Measurements from ENCODE around the gene MICALL1.
"Not testable (repeated sequence)": the region's sequence is repeated elsewhere in the genome, so short reads cannot be mapped to it uniquely, and the experiment has no call there.

The MICALL1 gene

GRCh38 chr22:37961062-37961461 lies 55.0 kb downstream of the MICALL1 start:
- no peak for DNase-seq

GRCh38 chr22:37965940-37966664 lies 60.0 kb downstream of the MICALL1 start:
- no peak for DNase-seq

- DNase-seq: no peak
Observed at GRCh38 chr22:37967147-37967546, 61.0 kb downstream of the MICALL1 start.

- no peak for DNase-seq
Observed at GRCh38 chr22:37967637-37968451, 61.7 kb downstream of the MICALL1 start.

- DNase-seq: no peak
Observed at GRCh38 chr22:37968452-37969251, 62.6 kb downstream of the MICALL1 start.

- DNase-seq: no peak
Observed at GRCh38 chr22:37970864-37971263, 64.8 kb downstream of the MICALL1 start.

- DNase-seq: no peak
Observed at GRCh38 chr22:37971475-37972434, 65.7 kb downstream of the MICALL1 start.

GRCh38 chr22:37972527-37972926 lies 66.4 kb downstream of the MICALL1 start:
- no peak for DNase-seq

- no peak for DNase-seq
Observed at GRCh38 chr22:37973271-37974170, 67.4 kb downstream of the MICALL1 start.

- no peak for DNase-seq
Observed at GRCh38 chr22:37975153-37975552, 69.1 kb downstream of the MICALL1 start.

GRCh38 chr22:37976022-37976421 lies 69.9 kb downstream of the MICALL1 start:
- not testable (repeated sequence) for DNase-seq

- DNase-seq: no peak
Observed at GRCh38 chr22:37976547-37976946, 70.5 kb downstream of the MICALL1 start.

GRCh38 chr22:37979782-37980181 lies 73.7 kb downstream of the MICALL1 start:
- no peak for DNase-seq

GRCh38 chr22:37981282-37982011 lies 75.3 kb downstream of the MICALL1 start:
- DNase-seq: no peak

- no peak for DNase-seq
Observed at GRCh38 chr22:37982151-37982785, 76.2 kb downstream of the MICALL1 start.

- DNase-seq: no peak
Observed at GRCh38 chr22:37982938-37983859, 77.1 kb downstream of the MICALL1 start.

- no peak for DNase-seq
Observed at GRCh38 chr22:37983860-37984791, 78.0 kb downstream of the MICALL1 start, which contains the start of gene SOX10. SOX10 (minus strand) TSS chr22:37984555; CDS start chr22:37983784, 771 bp downstream.
